GM18868 (cell line): ENCODE data around the gene EFNA3.

Source experiments
- ATAC-seq: cut with Tn5 transposase; IDR thresholded peaks from one replicate; pipeline ENCODE4 v1.9.1; 2021; ENCODE audit warnings: mild to moderate bottlenecking, moderate library complexity; ENCODE audit not compliant: unreplicated experiment

The EFNA3 gene

DNA sequence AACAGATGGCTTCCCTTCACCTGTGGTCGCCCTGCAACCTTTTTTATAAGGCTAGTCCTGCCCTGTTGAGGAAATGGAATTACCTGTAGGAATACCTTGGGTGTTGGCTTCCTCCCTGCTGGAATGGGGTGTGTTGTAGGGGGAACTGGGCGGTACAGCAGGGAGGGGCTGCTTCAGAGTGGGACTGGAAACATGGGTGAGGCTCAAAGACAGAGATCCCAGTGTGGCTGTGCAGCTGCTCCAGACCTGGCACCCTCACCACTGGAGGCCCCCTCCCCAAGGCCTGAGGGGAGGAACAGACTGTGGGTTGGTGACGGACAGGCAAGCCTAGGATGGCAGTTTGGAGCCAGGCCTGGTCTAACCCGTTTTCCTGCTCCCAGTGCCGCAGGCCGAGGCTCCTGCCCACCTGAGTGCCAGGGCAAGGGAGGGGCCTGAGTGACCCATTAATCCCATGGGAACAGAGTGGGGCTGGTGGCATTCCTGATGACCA, 4.5 kb downstream of the EFNA3 start:
- ATAC-seq: no peak

DNA sequence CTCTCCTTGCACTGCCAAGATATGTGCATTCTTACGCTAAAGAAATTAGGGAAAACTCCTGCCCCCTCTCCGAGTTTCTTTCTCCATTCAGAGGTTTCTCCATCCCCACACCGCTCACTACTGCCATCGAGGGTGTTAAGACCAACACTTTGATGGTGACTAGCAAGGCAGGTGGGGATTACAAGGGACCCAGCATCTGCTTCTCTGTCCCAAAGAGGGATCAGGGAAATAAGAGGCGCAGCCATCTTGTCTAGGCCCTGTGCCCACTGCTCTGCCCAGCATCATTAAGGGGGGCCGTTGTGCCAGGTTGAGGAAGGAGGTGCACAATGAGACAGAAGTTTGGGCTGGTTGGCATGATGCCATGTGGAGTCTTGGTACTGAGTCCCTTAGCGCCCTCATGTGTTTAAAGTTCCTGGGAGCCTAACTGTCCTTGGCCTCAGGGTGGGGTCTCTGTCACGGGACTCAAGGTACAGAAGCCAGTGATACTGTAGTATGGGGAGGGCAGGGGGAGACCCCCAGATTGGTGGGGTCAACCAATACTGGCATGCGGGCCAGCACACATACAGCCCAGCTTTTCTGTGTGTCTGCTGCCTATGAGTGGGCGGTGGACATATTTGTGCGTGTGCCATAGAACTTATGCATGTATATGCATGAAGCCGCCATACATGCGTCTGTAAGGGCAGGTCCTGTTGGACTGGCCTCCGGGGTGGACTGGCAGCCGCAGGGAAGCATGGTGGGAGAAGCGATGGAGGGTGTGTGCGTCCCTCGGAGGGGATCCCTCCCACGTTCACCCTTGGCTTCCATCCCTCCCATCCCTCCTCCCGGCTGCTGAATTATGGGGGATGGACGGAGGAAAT, 5.5 kb downstream of the EFNA3 start:
- no peak for ATAC-seq

DNA sequence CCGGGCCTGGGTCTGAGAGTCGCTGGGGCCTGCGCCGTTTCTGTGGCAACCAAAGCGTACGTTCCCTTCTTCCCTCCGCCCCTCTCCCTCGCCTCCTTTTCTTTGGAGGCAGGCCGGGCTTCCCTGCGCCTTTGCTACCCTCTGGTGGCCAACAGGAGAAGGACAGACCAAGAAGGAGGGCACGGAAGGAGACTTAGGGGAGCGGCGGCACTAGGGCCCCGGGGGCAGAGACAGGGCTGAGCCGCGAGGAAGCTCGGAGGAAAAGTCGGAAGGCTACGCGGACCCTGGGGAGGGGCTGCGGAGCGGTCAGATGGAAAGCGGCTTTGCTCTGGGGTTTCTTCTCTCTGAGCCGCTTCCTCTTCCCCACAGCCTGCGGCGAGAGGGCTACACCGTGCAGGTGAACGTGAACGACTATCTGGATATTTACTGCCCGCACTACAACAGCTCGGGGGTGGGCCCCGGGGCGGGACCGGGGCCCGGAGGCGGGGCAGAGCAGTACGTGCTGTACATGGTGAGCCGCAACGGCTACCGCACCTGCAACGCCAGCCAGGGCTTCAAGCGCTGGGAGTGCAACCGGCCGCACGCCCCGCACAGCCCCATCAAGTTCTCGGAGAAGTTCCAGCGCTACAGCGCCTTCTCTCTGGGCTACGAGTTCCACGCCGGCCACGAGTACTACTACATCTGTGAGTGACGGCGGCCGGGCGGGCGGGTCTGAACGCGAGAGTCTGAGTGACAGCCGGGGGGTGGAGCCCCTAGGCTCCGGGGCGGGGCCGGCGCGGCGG, 6.3 kb downstream of the EFNA3 start:
- peak; percentile 72 for ATAC-seq

DNA sequence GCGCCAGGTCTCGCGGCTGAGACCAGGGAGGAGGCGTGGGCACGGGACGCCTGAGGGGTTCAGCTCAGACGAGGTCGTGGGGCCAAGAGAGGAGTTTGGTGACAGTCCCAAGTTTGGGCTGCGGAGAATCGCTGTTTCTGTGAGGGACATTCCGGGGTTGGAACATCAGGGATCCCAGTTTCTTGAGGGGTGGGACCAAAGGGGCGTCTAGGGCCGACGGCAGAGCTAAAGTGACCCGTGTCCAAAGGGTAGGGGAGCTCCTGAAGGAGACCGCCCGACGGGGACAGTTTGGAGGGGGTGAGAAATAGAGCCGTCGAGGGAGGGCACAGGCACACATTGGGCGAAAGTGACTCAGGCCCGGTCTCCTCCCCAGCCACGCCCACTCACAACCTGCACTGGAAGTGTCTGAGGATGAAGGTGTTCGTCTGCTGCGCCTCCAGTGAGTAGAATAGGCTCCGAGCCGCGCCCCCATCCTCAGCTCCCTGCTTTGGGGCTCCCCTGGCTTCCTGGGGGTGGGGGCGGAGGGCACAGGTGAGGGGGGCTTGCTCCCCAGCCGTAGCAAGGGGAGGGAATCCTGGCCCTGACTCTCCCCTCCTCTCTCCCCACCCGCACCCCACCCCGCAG, 7.0 kb downstream of the EFNA3 start:
- no peak for ATAC-seq

DNA sequence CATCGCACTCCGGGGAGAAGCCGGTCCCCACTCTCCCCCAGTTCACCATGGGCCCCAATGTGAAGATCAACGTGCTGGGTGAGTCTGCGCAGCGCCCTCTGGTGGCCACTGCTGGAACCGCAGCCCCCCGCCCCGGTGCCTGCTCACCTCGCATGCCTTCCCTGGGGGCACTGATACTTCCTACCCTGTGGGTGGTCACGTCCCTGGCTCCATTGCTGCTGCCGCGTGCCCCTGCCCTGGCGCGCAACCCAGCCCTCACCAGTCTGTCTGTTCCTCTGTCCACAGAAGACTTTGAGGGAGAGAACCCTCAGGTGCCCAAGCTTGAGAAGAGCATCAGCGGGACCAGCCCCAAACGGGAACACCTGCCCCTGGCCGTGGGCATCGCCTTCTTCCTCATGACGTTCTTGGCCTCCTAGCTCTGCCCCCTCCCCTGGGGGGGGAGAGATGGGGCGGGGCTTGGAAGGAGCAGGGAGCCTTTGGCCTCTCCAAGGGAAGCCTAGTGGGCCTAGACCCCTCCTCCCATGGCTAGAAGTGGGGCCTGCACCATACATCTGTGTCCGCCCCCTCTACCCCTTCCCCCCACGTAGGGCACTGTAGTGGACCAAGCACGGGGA, 7.6 kb downstream of the EFNA3 start:
- ATAC-seq: no peak

DNA sequence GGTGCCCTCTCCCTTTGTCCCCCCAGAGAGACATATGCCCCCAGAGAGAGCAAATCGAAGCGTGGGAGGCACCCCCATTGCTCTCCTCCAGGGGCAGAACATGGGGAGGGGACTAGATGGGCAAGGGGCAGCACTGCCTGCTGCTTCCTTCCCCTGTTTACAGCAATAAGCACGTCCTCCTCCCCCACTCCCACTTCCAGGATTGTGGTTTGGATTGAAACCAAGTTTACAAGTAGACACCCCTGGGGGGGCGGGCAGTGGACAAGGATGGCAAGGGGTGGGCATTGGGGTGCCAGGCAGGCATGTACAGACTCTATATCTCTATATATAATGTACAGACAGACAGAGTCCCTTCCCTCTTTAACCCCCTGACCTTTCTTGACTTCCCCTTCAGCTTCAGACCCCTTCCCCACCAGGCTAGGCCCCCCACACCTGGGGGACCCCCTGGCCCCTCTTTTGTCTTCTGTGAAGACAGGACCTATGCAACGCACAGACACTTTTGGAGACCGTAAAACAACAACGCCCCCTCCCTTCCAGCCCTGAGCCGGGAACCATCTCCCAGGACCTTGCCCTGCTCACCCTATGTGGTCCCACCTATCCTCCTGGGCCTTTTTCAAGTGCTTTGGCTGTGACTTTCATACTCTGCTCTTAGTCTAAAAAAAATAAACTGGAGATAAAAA, 8.4 kb downstream of the EFNA3 start:
- no peak for ATAC-seq

DNA sequence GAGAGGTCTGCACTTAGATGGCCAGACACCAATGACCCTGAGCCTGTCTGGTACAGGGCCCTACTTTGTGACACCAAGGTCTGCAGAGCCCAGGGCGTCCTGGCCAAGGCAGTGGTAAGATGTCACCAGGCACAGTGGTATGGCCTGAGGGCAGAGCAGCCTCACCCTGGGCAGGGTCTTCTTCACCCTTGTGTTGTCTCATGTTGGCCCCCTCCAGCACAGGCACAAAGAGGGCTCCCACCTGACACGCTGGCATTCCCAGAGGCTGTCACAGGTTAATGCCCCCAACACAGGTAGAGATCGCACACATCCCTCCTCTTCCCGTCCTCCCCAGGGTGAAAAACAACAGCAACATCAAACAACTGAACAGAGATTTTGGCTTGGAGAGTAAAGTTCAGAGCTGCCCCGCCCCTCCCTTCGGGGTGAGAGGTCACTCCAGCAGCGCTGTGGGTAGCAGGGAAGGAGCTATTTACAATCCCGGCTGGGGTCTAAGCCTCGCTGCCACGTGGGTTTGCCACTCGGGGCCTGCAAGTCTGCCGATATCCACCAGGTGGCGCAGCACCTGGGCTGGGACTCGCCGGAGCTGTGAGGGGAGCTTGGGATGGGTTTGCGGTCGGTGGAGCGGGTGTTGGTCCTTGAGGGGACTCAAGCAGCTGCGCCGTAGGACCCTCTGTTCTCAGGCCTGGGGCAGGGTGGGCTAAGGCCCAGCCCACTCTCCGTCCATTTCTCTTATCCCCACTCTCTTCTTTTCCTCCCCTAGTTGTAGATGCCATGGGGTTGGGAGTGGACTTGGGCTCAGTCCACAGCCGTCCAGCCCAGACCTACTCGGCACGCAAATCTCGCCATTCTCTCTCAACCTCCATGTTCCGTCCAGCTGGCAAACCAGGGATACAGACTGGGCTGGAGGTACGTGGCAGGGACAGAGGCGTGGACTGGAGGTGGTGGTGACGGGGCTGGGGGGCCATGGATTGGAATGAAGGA, 12.7 kb downstream of the EFNA3 start:
- no peak for ATAC-seq

DNA sequence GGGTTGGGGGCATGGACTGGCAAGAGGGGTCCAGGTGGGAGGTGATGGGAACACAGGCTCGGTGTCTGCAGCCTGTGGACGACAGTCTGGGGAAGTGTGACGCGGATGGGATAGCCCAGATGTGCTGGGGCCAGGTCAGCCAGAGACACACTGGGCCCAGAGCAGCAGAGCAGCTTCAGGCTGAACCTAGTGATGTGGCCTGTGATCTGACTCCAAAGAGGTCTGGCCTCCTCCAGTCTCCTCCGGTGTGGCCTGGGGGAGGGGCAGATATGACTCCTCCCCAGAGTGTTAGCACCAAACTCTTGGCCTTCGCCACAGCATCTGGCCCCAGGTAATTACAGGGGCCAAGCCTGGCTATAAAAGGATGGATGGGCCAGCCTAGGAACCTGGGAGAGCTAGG, 13.5 kb downstream of the EFNA3 start:
- no peak for ATAC-seq

DNA sequence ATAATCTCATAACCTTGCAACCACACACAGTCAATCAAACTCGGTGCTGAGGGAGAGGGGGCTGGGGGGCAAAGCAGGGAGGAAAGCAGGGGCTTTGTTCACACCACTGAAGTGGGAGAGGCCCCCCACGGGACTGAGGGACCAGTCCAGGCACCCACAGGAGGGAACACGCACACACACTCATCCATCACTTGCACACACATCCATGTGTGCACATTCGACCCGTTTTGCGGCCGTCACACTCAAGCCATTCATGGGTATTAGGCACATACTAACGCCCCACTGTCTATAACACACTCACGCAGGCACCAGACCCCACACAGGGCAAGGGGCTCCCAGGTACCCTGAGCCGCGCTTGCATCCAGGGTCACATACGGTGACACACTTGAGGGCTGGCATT, 14.0 kb downstream of the EFNA3 start:
- ATAC-seq: no peak

DNA sequence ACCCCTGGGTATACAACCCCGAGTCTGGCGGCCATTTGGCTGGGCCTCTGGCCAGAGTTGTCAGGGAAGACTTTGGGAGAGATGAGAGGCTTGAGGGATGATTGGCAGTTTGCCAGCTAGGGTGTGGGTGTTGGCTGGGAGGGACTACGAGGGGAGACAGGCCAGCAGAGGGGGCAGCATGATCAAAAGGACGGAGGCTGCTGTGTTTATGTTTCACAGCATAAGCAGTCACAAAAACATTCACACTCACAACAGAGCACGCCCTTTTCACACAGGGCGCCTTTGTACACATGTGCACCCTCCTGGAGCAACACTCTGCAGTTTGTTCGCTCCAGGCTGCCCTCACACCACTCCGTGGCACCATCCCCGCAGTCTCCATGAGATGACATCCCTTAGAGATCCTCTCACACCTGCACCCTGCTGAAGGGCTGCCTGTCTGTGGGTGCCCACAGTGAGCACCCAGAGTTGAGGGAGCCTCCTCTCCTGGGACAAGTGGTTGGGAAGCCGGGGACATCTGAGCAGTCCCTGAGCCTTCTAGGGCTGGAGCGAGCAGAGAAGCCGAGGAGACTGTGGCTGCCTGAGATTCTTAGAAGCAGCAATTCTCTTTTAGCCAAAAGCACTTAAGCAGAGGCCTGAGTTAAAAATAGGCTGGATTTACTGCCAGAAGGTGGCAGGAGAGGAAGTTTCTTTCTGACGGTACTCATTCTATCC, 15.4 kb downstream of the EFNA3 start:
- no peak for ATAC-seq

DNA sequence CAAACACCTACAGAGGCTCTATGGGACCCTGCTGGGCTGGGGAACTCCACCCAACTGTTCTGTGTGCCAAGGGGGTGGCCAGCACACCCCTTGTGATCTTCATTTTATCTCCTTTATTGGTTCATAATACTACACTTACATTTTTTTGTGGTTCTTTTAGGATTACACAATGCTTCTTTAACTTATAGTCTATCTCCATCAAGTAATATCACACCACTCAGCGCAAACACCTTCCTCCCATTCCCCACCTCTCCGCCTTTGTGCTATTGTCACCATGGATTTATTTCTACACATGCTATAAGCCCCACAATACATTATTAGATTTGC, 15.9 kb downstream of the EFNA3 start:
- ATAC-seq: no peak

DNA sequence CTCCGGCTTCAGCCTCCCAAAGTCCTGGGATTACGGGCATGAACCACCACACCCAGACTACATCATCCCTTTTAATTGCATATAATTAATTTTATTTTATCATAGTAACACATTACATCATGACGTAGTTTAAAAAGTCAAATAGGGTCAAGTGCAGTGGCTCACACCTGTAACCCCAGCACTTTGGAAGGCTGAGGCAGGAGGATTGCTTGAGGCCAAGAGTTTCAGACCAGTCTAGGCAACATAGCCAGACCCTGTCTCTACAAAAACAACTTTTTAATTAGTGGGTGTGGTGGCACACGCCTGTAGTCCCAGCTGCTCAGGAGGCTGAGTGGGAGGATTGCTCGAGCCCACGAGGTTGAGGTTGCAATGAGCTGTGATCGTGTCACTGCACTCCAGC, 20.7 kb downstream of the EFNA3 start:
- no peak for ATAC-seq

DNA sequence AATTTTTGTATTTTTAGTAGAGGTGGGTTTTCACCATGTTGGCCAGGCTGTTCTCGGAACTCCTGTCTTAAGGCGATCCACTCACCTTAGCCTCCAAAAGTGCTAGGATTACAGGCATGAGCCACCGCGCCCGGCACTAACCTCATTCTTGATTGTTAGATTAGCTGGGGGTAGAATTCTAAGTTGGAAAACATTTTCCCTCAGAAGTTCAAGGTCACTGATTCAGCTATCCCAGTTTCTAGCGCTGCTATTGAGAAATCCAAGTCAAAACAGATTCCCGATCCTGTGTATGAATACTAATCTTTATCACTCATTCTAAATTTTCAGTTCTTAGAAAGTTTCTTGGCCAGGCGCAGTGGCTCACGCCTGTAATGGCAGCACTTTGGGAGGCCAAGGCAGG, 24.7 kb downstream of the EFNA3 start:
- ATAC-seq: no peak

DNA sequence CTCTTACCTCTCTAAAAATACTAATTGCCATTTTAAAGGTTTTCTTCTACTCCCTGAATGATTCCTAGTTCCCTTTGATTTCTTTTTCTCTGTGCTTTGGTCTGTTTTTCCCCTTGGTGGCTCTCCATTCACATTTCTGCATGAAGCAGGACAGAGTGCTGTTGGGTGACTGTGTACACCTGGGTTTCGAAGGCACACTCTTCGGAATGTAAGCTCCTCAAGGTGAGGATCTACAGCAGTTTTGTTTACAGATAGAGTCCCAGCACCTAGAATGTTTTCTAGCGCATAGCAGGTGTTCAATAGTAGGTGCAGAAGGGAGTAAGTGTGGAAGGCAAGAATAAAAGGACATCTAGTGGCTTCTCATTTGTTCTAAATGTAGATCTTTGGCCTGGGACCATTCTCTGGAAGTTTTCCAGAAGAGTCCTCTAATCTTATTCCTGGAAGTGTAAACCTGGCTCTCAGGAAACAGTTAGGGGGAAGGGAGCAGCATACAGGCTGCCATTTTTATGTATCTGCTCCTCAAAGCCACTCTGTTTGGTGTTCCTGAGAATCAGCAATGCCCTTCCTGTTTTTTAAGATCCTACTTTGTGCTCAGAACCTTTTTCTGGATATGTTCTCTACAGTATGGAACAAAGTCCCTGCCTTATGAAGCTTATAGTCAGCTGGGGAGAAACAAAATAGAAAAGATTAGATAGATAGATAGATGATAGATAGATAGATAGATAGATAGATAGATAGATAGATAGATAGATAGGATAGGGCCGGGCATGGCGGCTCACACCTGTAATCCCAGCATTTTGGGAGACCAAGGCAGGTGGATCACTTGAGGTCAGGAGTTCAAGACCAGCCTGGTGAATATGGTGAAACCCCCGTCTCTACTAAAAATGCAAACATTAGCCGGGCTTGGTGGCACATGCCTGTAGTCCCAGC, 26.2 kb downstream of the EFNA3 start:
- no peak for ATAC-seq

DNA sequence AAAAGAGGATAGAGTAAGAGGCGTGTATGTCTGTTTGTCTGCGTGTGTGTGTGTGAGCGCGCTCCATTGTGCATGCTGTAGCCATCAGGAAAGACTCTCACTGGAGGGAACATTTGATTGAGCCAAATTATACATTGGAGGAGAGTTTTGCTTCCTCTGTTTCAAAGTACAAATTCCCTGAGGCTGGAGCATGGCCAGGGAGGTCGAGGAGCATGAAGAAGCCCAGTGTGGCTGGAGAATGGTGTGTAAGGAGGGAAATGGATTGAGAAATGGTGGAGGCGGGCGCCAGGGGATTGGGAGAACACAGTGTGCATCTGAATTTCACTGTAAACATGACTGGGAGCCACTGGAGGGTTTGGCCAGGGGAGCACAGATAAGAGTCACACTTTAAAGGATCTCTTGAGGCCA, 27.0 kb downstream of the EFNA3 start:
- no peak for ATAC-seq

DNA sequence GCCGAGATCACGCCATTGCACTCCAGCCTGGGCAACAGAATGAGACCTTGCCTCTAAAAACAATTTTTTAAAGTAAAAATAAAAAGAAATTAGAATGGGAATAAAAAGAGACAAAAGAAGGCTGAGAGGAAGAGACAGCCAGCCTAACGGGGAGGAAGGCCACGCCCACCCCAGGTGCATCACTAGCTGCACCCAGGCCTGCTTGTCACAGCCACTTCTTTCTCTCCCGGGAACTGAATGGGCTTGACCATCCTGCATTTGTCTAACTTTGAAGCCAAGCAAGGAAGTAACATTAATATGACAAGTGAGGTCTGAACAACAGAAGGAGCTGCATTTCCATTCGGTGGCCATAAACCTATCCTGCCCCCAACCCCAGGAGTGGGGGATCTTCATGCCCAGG, 28.2 kb downstream of the EFNA3 start:
- ATAC-seq: no peak

DNA sequence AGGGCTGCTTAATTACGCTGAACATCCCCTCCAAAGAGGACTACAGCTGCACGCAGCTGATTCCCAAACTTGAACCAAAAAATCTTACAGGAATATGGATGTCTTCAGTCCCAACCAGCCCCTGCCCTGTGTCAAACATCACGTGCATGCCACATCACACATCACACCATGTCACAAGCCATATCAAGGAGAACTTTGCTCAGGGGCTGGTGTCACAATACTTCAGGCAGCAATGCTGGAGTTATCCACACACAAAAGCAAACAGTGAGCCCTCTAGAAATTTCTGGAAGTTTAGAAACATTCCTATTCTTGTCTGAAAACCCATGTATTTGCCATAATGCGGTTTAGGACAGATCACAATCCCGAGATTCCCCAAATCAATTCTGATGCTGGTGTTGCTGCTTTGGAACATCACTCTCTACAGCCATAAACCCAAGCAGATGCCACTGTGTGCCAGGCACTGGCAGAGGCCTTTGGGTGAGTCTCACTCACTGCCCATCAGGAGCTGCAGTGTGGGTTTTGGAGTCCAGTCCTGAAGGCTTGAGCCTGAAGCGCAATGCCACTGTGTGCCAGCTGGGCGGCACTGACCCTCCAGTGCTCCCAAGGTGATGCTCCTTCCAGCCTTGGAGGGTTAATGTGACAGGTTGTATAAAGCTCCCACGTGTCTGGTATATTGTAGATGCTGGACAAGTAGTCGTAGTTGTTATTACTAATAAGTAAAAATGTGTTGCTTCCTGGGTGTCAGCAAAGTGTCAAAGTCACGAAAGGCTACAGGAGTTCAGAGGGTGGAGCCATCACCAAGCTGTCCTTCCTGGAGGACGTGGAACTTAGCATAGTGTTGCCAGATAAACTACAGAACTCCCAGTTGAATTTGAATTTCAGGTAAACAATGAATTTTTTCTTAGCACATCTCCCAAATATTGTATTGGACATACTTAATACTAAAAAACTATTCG, 28.9 kb downstream of the EFNA3 start:
- no peak for ATAC-seq
